NCI-H2107 (cell line): ENCODE results near the gene CCDC150.
"Not testable (repeated sequence)": the region's sequence is repeated elsewhere in the genome, so short reads cannot be mapped to it uniquely, and the experiment has no call there.

ENCODE experiments used
- DNase-seq: peaks from one replicate; lab custom pipeline; 2025; lab: John Stamatoyannopoulos, UW

CCDC150 gene

DNA sequence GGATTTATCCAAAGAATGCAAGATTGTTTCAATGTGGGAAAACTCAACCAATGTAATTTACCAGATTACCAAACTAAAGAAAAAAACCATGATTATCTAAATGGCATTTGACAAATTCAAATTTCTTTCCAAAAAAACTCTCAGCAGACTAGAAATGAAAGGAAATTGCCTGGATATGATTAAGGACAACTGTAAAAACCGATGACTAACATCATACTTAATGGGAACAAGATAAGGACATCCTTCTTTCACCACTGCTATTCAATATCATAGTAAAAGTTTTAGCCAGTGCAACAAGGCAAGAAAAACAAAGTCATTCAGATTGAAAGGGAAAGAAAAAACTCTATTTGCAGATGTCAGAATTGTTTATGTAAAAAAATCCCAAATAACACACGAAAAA, 4.4 kb upstream of the CCDC150 start:
- no peak for DNase-seq

DNA sequence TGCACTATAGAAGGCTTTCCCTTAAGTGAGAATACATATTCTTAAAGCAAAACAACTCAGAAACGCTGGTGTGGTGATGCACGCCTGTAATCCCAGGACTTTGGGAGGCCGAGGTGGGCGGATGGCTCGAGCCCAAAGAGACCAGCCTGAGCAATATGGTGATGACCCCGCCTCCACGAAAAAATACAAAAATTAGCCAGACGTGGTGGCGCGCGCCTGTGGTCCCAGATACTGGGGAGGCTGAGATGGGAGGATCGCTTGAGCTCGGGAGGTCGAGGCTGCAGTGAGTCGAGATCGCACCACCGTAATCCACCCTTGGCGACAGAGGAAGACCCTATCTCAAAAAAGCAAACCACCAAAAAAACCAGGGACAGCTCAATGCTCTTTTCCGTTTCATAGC, 750 bp upstream of the CCDC150 start:
- no peak for DNase-seq

DNA sequence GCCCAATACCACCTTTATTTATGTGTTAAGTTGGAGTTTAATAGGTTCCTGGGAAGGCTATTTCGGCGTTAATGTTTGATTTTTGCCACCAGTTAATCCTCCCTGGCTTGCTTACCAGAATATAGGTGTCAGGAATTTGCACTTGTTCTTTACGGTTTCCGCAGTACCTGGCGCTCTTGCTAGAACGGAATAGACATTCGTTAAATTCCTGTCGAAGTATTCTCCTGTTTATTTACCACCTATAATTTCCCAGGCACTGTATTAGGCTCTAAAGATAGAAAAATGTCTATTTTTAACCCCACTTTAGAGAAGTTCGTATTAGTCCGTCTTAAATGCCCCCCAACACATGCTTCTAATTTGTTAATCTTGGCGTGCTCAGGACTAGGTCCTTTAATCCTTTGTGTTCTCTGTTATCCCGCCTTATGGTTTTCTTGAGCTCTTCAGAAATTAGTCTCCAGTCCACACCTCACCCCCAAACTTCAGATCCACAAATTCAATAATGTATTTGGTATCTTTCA, 575 bp downstream of the CCDC150 start:
- DNase-seq: no peak

DNA sequence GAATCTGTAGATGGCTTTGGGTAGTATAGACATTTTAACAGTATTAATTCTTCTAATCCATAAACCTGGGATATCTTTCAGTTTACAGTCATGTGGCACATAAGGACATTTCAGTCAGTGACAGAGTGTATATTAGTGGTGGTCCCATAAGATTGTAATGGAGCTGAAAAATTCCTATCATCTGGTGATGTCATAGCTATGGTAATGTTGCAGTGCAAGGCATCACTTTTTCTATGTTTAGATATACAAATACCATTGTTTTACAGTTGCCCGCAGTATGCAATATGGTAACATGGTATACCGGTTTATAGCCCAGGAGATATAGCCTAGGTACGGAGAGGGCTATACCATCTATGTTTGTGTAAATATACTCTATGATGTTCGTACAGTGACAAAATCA, 9.7 kb downstream of the CCDC150 start:
- no peak for DNase-seq

DNA sequence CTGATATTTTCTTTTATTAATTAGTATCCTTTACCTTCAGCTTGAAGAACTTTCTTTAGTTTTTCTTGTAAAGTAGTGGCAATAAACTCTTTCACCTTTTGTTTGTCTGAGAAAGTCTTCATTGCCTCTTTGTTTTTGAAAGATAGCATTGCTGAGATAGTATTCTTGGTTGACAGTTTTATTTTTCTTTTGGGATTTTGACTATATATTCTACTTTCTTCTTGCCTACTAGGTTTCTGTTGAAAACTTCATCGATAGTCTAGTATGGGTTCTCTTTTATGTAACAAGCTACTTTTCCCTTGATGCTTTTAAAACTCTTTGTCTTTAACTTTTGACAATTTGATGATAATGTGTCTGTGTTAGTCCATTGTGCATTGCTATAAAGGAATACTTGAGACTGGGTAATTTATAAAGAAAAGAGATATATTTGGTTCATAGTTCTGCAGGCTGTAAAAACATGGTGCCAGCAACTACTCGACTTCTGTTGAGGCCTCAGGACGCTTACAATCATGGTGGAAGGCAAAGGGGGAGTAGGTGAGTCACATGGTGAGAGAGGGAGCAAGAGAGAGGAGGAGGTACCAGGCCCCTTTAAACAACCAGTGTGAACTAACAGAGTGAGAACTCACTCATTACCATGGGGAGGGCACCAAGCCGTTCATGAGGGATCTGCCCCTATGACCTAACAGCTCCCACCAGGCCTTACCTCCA, 12.0 kb downstream of the CCDC150 start:
- no peak for DNase-seq

DNA sequence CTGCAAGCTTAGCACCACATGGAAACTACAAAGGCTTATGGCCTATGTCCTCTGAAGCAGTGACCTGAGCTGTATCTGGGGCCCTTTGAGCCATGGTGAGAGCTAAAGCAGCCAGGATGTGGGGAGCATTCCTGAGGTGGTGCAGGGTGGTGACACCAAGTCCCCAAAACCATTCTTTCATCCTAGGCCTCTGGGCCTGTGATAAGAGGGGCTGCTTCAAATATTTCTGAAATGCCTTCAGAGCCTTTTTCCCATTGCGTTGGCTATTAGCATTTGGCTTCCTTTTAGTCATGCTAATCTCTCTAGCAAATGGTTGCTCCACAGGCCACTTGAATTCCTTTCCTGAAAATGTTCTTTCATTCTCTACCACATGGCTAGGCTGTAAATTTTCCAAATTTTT, 13.4 kb downstream of the CCDC150 start:
- DNase-seq: no peak

DNA sequence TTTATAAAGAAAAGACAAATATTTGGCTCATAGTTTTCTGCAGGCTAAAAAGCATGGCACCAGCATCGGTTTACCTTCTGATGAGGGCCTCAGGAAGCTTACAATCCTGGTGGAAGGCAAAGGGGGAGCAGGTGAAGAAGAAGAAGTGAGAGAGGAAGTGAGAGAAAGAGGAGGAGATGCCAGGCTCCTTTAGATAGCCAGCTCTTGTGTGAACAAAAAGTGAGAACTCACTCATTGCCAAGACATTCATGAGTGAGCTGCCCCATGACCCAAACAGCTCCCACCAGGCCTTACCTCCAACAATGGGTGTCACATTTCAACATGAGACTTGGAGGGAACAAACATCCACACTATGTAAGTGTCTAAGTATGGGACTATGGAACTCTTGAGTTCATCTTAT, 14.3 kb downstream of the CCDC150 start:
- no peak for DNase-seq

DNA sequence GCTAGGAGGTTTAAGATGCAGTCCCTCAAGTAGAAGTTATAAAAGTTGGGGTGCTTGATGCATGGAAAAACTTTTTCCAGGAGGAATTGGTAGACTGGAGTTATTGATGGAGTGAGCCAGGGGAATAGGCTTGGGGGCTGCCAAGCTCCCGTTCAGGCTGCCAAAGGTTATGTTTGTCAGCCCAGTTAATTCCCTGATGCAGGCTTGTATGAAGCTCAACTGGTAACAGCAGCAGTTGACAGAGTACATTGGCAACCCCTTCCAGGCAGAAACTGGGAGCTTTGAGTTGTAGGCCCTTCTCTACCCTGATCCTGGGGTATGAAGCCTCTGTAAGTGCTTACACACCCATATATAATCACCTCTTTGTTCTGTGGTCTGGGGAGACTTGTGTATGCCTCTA, 16.2 kb downstream of the CCDC150 start:
- no peak for DNase-seq

DNA sequence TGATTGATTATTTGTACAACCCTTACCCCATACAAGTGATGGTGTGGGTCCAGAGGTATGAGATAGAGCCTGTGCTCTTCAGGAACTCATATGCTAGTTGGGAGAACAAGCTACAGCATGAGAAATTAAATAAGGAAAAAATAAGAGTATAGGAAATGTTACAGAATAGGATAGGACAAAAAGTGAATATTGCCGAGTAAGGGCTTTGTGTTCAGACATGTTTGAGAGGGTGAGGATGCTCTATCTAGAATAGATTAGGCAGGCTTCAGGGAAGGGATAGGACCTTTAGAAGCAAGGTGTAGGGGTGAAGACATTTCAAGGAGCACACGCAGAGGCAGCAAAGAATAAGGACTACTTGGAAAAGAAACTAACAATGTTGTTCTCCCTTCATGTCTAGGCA, 17.8 kb downstream of the CCDC150 start:
- no peak for DNase-seq

DNA sequence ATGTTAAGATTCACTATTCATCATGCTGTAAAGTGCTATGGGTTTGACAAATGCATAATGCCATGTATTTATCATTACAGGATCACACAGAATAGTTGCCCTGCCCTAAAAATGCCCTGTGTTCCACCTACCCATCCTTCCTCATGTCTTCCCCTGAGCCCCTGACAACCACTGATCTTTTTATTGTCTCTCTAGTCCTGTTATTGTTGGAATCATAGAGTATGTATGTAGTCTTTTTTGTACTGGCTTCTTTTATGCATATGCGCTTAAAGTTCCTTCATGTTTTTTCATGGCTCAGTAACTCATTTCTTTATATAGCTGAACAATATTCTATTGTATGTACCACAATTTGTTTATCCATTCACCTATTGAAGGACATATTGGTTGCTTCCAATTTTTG, 20.3 kb downstream of the CCDC150 start:
- no peak for DNase-seq

DNA sequence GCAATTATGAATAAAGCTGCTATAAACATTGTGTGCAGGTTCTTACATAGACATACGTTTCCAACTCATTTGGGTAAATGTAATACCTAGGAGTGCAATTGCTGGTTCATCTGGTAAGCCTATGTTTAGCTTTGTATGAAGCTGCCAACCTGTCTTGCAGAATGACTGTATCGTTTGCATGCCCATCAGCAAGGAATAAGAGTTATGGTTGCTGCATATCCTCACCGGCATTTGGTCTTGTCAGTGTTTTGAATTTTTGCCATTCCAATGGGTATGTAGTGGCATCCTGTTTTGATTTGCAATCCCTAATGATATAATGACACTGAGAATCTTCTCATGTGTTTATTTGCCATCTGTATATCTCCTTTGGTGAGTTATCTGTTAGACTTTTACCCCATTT, 20.7 kb downstream of the CCDC150 start:
- no peak for DNase-seq

DNA sequence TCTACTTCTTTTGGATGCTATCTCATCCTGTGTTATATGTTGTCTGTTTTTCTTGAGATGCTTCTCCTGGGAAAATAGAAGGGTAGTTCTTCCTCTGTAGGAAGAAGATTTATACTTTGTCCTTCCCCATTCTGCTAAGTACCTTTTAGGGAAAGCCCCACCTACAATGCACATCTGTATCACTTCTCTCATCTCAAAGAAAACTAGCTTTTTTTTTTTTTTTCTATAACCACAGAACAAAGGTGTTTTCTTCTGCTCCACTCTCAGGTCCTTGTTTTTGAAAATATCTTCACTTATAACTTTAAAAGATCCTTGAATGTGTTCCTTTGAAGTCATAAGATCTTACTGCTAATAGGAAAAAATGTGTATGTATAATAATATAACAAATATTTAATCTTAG, 30.8 kb downstream of the CCDC150 start:
- no peak for DNase-seq

DNA sequence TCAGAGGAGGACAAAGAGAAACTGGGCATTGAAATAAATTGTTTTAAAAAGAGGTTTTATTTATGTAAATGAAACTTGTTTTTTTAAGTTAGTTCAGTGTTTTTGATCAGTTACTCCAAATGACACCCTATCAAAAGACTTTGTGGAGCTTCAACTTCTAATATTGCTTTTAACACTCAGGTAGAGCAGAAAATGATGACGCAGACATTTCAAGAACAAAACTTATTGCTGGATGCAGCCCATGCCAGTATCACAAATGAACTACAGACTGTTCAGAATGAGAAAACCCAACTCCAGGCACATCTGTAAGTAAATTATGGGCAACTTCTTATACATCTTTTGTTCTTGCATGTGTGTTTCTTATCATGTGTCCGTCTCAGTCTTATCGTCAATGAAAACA, 36.4 kb downstream of the CCDC150 start:
- DNase-seq: no peak

DNA sequence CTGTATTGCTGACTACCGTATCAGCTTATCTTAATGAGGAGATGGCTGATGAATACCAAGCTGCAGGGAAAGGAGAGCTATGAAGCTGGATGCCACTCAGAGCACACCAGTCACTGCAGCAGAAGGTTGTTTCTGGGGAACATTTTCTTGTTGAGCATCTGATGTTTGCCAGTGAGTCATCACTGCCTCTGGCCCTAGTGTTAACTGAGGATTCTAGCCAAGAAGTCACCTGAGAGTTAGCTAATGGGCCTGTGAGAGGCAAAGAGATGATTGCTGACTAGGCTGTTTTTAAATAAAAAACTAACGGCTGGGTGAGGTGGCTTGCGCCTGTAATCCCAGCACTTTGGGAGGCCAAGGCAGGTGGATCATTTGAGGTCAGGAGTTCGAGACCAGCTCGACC, 37.9 kb downstream of the CCDC150 start:
- DNase-seq: no peak

DNA sequence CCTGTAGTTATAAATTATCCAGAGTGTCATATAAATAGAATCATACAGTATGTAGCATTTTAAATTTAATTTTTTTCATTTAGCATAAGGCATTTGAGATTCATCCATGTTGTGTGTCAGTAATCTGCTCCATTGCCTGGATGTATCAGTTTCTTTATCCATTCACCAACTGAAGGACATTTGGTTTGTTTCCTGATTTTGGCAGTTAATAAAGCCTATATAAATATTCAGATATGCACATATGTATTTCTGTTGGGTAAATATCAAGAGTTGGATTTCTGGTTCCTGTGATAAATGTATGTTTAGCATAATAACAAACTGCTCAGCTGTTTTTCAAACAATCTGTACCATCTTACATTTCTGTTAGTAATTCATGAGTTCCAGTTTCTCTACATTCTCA, 39.9 kb downstream of the CCDC150 start:
- DNase-seq: no peak

DNA sequence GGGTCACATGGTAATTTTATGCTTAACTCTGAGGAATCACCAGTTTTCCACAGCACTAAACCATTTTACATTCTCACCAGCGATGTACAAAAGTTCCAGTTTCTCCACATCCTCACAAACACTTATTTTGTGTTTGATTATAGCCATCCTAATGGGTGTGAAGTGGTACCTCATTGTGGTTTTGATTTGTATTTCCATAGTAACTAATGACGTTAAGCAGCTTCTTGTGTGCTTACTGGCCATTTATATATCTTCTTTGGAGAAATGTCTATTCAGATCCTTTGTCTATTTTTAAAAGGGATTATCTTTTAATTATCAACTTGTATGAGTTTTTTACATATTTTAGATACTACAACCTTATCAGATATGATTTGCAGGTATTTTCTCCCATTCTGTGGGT, 42.0 kb downstream of the CCDC150 start:
- no peak for DNase-seq

DNA sequence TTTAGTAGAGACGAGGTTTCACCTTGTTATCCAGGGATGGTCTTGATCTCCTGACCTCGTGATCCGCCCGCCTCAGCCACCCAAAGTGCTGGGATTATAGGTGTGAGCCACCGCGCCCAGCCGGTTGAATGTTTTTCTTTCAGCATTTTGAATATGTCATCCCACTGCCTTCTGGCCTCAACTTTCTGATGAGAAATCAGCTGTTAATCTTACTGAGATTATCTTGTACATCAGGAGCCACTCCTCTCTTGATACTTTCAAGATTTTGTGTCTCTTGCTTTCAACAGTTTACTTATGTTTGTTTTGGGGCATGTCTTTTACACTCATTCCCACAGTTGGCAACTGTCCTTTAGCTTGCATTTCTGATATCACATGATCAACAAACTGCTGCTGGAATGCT, 46.3 kb downstream of the CCDC150 start:
- DNase-seq: no peak

DNA sequence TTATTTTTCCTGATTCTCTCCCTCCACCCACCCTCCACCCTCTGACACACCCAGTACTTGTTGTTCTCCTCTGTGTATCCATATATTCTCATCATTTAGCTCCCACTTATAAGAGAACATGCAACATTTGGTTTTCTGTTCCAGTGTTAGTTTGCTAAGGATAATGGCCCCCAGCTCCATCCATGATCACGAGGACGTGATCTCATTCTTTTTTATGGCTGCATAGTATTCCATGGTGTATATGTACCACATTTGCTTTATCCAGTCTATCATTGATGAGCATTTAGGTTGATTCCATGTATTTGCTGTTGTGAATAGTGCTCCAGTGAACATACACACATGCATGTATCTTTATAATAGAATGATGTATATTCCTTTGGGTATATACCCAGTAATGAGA, 47.2 kb downstream of the CCDC150 start:
- not testable (repeated sequence) for DNase-seq

DNA sequence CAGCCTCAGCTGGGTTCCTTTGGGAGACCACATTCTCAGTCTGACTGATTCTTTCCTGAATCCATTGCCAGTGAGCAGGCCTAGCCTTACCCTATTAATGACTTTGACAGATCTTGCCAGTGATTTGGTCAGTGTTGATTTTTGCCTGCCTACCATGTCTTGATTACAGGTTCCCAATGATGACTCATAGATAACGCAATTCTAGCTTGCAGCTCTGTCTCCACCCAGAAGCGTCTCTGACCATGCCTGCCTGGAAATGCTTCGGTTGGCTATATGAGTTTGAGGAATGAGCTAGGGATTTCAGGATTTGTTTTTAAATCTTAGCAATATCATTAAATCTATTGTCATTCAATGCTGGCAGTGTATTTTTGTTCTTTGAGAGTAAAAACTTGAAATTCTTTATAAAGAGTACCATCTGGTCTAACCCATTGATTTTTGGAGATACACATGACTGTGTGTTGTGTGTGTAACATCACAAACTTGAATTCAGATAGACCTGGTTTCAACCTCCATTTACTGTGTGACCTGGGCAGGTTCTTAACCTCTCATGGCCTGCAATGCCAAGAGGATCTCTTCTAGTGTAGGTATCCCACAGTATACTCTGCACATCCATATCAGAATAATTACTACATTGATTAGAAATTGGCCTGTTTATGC, 57.0 kb downstream of the CCDC150 start:
- no peak for DNase-seq

DNA sequence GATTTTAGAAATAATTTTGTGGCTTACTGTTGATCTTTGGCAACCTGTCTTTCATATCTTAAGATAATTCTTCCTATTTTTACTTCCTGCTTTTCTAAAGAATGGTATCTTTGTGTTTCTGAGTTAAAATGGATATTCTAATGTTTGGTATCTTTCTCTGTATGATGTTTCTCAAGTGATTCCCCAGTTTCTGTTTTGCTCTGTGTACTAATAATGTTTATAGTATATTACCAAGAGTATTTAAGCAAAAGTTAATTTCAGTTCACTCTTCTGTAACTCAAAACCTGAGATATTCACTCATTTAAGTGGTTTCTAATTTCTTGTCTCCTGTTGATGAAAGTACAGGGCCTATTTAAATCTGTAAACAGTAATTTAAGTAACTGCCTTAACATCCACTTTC, 58.3 kb downstream of the CCDC150 start:
- DNase-seq: no peak

DNA sequence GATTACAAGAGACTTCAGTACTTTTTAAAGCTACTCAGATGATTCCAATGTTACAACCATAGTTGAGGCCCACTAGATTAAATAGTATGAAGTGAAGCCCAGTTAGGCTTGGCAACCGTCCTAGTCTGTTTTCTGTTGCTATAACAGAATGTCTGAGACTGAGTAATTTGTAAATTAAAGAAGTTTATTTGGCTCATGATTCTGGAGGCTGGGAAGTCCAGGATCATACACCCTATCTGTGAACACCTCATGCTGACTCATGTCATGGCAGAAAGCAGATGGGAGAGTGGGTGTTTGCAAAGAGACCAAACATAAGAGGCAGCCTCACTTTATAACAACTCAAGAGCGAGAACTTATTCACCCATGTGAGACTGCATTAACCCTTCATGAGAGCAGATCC, 63.1 kb downstream of the CCDC150 start:
- DNase-seq: no peak

DNA sequence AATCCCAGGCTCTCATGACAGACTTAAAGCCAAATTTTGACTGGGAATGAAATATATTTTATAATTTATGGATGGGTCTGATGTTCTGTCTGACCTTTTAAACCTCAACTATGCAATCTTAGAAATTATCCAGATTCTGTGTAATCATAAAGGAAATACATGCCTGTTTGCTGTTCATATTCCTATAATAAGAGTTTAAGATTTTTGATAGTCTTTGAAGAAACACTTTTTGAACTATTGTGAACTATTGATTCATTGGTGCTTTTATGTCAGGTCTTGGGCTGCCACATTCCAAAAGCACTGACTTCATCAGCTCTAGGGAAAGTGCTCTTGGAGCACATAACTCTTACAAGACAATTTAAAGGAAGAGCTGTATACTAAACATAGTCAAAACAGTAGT, 64.2 kb downstream of the CCDC150 start:
- no peak for DNase-seq

DNA sequence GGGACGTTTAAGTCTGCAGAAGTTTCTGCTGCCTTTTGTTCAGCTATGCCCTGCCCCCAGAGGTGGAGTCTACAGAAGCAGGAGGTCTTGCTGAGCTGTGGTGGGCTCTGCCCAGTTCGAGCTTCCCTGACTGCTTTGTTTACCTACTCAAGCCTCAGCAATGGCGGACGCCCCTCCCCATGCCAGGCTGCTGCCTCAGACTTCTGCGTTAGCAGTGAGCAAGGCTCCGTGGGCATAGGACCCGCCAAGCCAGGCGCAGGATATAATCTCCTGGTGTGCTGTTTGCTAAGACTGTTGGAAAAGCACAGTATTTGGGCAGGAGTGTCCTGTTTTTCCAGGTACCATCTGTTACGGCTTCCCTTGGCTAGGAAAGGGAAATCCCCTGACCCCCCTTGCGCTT, 70.5 kb downstream of the CCDC150 start:
- DNase-seq: not testable (repeated sequence)

DNA sequence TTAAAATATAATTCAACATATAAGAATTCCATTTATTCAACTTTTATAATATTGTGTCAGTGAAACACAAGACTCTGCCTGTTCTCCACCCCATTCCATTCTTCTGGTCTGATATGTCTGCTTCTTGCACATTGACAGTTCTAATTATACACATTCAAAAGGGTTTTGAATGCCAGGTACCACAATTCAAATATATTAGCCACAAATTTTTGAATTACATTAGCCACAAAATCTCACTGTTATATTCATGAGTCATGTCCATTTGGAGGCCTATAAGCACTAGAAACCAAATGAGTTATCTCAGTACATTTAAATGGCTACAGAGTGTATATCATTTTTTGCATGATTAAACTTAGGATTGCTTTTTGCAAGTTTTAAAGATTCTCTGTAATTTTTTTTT, 72.1 kb downstream of the CCDC150 start:
- no peak for DNase-seq
